Muscle layer of colon (tissue), 2 donors: ENCODE results near the gene OSBPL6.

ENCODE experiments used
- H3K27ac ChIP-seq: one replicate; pipeline ENCODE4 v1.7.0; 2013; ENCODE audit warnings: low read depth, mild to moderate bottlenecking, low read length, moderate library complexity
- H3K27me3 ChIP-seq, 2 donors: one replicate each; pipeline ENCODE4 v1.7.0; 2013; ENCODE audit warnings: low read length in 2 of 2, mild to moderate bottlenecking in 2 of 2; ENCODE audit not compliant: insufficient read depth in 2 of 2, control insufficient read depth in 1 of 2
- H3K36me3 ChIP-seq: one replicate; pipeline ENCODE4 v1.7.0; 2013; ENCODE audit warnings: mild to moderate bottlenecking, low read length; ENCODE audit not compliant: insufficient read depth
- H3K4me1 ChIP-seq: one replicate; pipeline ENCODE4 v1.7.0; 2013; ENCODE audit warnings: mild to moderate bottlenecking, low read length; ENCODE audit not compliant: insufficient read depth
- H3K4me3 ChIP-seq, 2 donors: one replicate each; pipeline ENCODE4 v1.7.0; 2013; ENCODE audit warnings: low read length in 2 of 2, low read depth in 1 of 2, mild to moderate bottlenecking in 1 of 2, moderate library complexity in 1 of 2
- H3K9ac ChIP-seq: one replicate; pipeline ENCODE4 v1.7.0; 2013; ENCODE audit warnings: low read length
- H3K9me3 ChIP-seq: one replicate; pipeline ENCODE4 v1.7.0; 2013; ENCODE audit warnings: mild to moderate bottlenecking, low read length
- donor health status: abdominal sarcoma.
- donor health status: Adenocarcinoma of cecum.

Gene OSBPL6

GRCh38 chr2:178241844-178242551, 47.7 kb downstream of the OSBPL6 start:
- Histone ChIP-seq H3K36me3 (no peaks in the 10 kb centered on the region), H3K4me1 (peaks cover 10% of the 10 kb centered on the region), H3K9me3 (no peaks in the 10 kb centered on the region), H3K27ac (no peak overlapping the region), H3K4me3 (no peak overlapping the region), H3K9ac (no peak overlapping the region), H3K27me3 (no peaks in the 10 kb centered on the region)

GRCh38 chr2:178242552-178242883, 48.2 kb downstream of the OSBPL6 start:
- no peaks in the 10 kb centered on the region for H3K36me3 ChIP-seq
- peaks cover 10% of the 10 kb centered on the region for H3K4me1 ChIP-seq
- H3K4me3 ChIP-seq: no peak overlapping the region
- no peak overlapping the region for H3K27ac ChIP-seq
- no peak overlapping the region for H3K9ac ChIP-seq
- H3K27me3 ChIP-seq: no peaks in the 10 kb centered on the region
- no peaks in the 10 kb centered on the region for H3K9me3 ChIP-seq

- no peak overlapping the region for H3K9ac ChIP-seq
- H3K36me3 ChIP-seq: no peaks in the 10 kb centered on the region
- H3K4me3 ChIP-seq: no peak overlapping the region
- H3K27ac ChIP-seq: no peak overlapping the region
- H3K9me3 ChIP-seq: no peaks in the 10 kb centered on the region
- peaks cover 10% of the 10 kb centered on the region for H3K4me1 ChIP-seq
- H3K27me3 ChIP-seq: no peaks in the 10 kb centered on the region
Observed at GRCh38 chr2:178243961-178244360, 49.6 kb downstream of the OSBPL6 start.

GRCh38 chr2:178244777-178245176, 50.5 kb downstream of the OSBPL6 start:
- Histone ChIP-seq H3K36me3 (no peaks in the 10 kb centered on the region), H3K27me3 (no peaks in the 10 kb centered on the region), H3K4me1 (peaks cover 10% of the 10 kb centered on the region), H3K9me3 (no peaks in the 10 kb centered on the region), H3K4me3 (no peak overlapping the region), H3K9ac (no peak overlapping the region), H3K27ac (no peak overlapping the region)

- no peak overlapping the region for H3K9ac ChIP-seq
- H3K4me1 ChIP-seq: peaks cover 10% of the 10 kb centered on the region
- H3K27me3 ChIP-seq: no peaks in the 10 kb centered on the region
- H3K9me3 ChIP-seq: no peaks in the 10 kb centered on the region
- H3K36me3 ChIP-seq: no peaks in the 10 kb centered on the region
- H3K4me3 ChIP-seq: no peak overlapping the region
- H3K27ac ChIP-seq: no peak overlapping the region
Observed at GRCh38 chr2:178246696-178247095, 52.4 kb downstream of the OSBPL6 start.

GRCh38 chr2:178247250-178247649, 52.9 kb downstream of the OSBPL6 start:
- H3K9ac ChIP-seq: no peak overlapping the region
- no peaks in the 10 kb centered on the region for H3K9me3 ChIP-seq
- peaks cover 4% of the 10 kb centered on the region for H3K4me1 ChIP-seq
- H3K27ac ChIP-seq: no peak overlapping the region
- H3K4me3 ChIP-seq: no peak overlapping the region
- H3K36me3 ChIP-seq: no peaks in the 10 kb centered on the region
- H3K27me3 ChIP-seq: no peaks in the 10 kb centered on the region

GRCh38 chr2:178250429-178250828, 56.1 kb downstream of the OSBPL6 start:
- Histone ChIP-seq H3K9me3 (no peaks in the 10 kb centered on the region), H3K36me3 (no peaks in the 10 kb centered on the region), H3K4me1 (no peaks in the 10 kb centered on the region), H3K27me3 (no peaks in the 10 kb centered on the region), H3K27ac (no peak overlapping the region), H3K9ac (no peak overlapping the region), H3K4me3 (no peak overlapping the region)

- no peak overlapping the region for H3K9ac ChIP-seq
Observed at GRCh38 chr2:178251151-178251955, 57.0 kb downstream of the OSBPL6 start.

GRCh38 chr2:178256382-178257042, 62.2 kb downstream of the OSBPL6 start:
- no peaks in the 10 kb centered on the region for H3K36me3 ChIP-seq
- H3K27ac ChIP-seq: no peak overlapping the region
- H3K9me3 ChIP-seq: no peaks in the 10 kb centered on the region
- no peaks in the 10 kb centered on the region for H3K27me3 ChIP-seq
- H3K4me1 ChIP-seq: no peaks in the 10 kb centered on the region
- H3K9ac ChIP-seq: no peak overlapping the region
- H3K4me3 ChIP-seq: no peak overlapping the region

More at GRCh38 chr2:178251151-178251955, 57.0 kb downstream of the OSBPL6 start:
- Histone ChIP-seq H3K27ac (no peak overlapping the region), H3K27me3 (no peaks in the 10 kb centered on the region), H3K4me1 (no peaks in the 10 kb centered on the region), H3K36me3 (no peaks in the 10 kb centered on the region), H3K9me3 (no peaks in the 10 kb centered on the region), H3K4me3 (no peak overlapping the region)

- Histone ChIP-seq H3K9me3 (no peaks in the 10 kb centered on the region), H3K4me3 (no peak overlapping the region), H3K9ac (no peak overlapping the region), H3K27me3 (no peaks in the 10 kb centered on the region), H3K36me3 (no peaks in the 10 kb centered on the region), H3K27ac (no peak overlapping the region), H3K4me1 (no peaks in the 10 kb centered on the region)
Observed at GRCh38 chr2:178257127-178257526, 62.8 kb downstream of the OSBPL6 start.

- Histone ChIP-seq H3K27me3 (no peaks in the 10 kb centered on the region), H3K4me3 (no peak overlapping the region), H3K4me1 (no peaks in the 10 kb centered on the region), H3K9me3 (no peaks in the 10 kb centered on the region), H3K27ac (no peak overlapping the region), H3K36me3 (no peaks in the 10 kb centered on the region), H3K9ac (no peak overlapping the region)
Observed at GRCh38 chr2:178258916-178259315, 64.6 kb downstream of the OSBPL6 start.
